Skeletal muscle tissue (tissue), 4 donors: Measurements from ENCODE around the gene CSGALNACT2. TPM values are rescaled to one million over a fixed set of nuclear protein-coding genes. Genes with fewer than 3 reads are reported as not detected.

Source experiments
- H3K27ac ChIP-seq: one replicate; pipeline ENCODE4 v1.7.0; 2013; ENCODE audit warnings: mild to moderate bottlenecking, low read depth, low read length, inconsistent platforms
- H3K27me3 ChIP-seq, 3 donors: one replicate each; pipeline ENCODE4 v1.7.0; 2013; ENCODE audit warnings: low read length in 3 of 3; ENCODE audit not compliant: control insufficient read depth in 3 of 3, insufficient read depth in 3 of 3
- H3K36me3 ChIP-seq, 3 donors: one replicate each; pipeline ENCODE4 v1.7.0; 2013; ENCODE audit warnings: low read length in 3 of 3; ENCODE audit not compliant: control insufficient read depth in 3 of 3, insufficient read depth in 3 of 3
- H3K4me1 ChIP-seq, 3 donors: one replicate each; pipeline ENCODE4 v1.7.0; 2013; ENCODE audit warnings: low read length in 3 of 3, mild to moderate bottlenecking in 3 of 3; ENCODE audit not compliant: control insufficient read depth in 3 of 3, insufficient read depth in 3 of 3
- H3K4me3 ChIP-seq, 3 donors: one replicate each; pipeline ENCODE4 v1.7.0; 2013; ENCODE audit warnings: low read length in 3 of 3
- H3K9ac ChIP-seq, 3 donors: one replicate each; pipeline ENCODE4 v1.7.0; 2013; ENCODE audit warnings: low read length in 3 of 3, mild to moderate bottlenecking in 3 of 3, moderate library complexity in 2 of 3, low read depth in 1 of 3
- H3K9me3 ChIP-seq, 3 donors: one replicate each; pipeline ENCODE4 v1.7.0; 2013; ENCODE audit warnings: low read length in 3 of 3; ENCODE audit not compliant: control insufficient read depth in 3 of 3
- total RNA-seq: library from RNA; depleted of rRNA; stranded (reverse); fragments of >200 nt; gene quantifications from one replicate; pipeline ENCODE4 v1.2.3, GENCODE V29; 2014
- donor health status: Osteomylitis.

The CSGALNACT2 gene
- total RNA-seq, 1 donor from 2014 or later = 24.0 TPM

- H3K27me3 ChIP-seq = peaks cover 0 to 10% (median 0%) of the 10 kb centered on the region in 3 donors
- H3K27ac ChIP-seq = no peak overlapping the region
- H3K9ac ChIP-seq = no peak overlapping the region
- H3K36me3 ChIP-seq = no peaks in the 10 kb centered on the region
- H3K9me3 ChIP-seq = no peaks in the 10 kb centered on the region
- no peak overlapping the region for H3K4me3 ChIP-seq
- H3K4me1 ChIP-seq = peaks cover 0 to 4% (median 3%) of the 10 kb centered on the region in 3 donors
These were observed 59.8 kb downstream of the CSGALNACT2 start for GRCh38 chr10:43197834-43198681.

DNA sequence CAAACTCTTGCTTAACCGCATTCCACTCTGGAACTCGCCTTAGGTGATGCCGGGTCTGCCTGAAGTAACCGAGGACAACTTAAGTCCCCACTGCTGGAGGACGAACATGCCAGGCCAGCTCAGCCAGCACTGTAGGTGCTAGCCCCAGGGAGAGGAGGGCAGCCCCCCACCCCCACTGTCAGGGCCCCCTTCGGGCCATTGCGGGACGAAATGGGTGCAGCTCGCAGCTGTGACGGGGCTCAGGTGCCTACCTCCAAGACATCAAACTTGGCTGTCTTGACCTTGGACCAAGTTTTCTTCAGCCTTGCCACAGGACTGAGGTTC lies 60.4 kb downstream of the CSGALNACT2 start:
- Histone ChIP-seq H3K36me3 (no peaks in the 10 kb centered on the region), H3K4me1 (peaks cover 0 to 4% (median 3%) of the 10 kb centered on the region in 3 donors), H3K27ac (no peak overlapping the region), H3K9me3 (no peaks in the 10 kb centered on the region), H3K4me3 (no peak overlapping the region), H3K9ac (no peak overlapping the region), H3K27me3 (peaks cover 0 to 10% (median 0%) of the 10 kb centered on the region in 3 donors)

GRCh38 chr10:43199088-43199683 lies 60.9 kb downstream of the CSGALNACT2 start:
- Histone ChIP-seq H3K9me3 (no peaks in the 10 kb centered on the region), H3K4me1 (peaks cover 0 to 4% (median 3%) of the 10 kb centered on the region in 3 donors), H3K4me3 (no peak overlapping the region)

GRCh38 chr10:43199684-43200537 lies 61.7 kb downstream of the CSGALNACT2 start:
- Histone ChIP-seq H3K9me3 (no peaks in the 10 kb centered on the region), H3K4me3 (no peak overlapping the region), H3K4me1 (peaks cover 0 to 4% (median 3%) of the 10 kb centered on the region in 3 donors), H3K27me3 (peaks cover 0 to 10% (median 0%) of the 10 kb centered on the region in 3 donors), H3K9ac (no peak overlapping the region), H3K36me3 (no peaks in the 10 kb centered on the region), H3K27ac (no peak overlapping the region)

More at GRCh38 chr10:43199088-43199683, 60.9 kb downstream of the CSGALNACT2 start:
- Histone ChIP-seq H3K36me3 (no peaks in the 10 kb centered on the region), H3K27ac (no peak overlapping the region), H3K9ac (no peak overlapping the region), H3K27me3 (peaks cover 0 to 10% (median 0%) of the 10 kb centered on the region in 3 donors)

- peaks cover 0 to 10% (median 0%) of the 10 kb centered on the region in 3 donors for H3K27me3 ChIP-seq
- H3K27ac ChIP-seq = no peak overlapping the region
- peaks cover 0 to 4% (median 3%) of the 10 kb centered on the region in 3 donors for H3K4me1 ChIP-seq
- no peak overlapping the region for H3K9ac ChIP-seq
- H3K4me3 ChIP-seq = no peak overlapping the region
- no peaks in the 10 kb centered on the region for H3K36me3 ChIP-seq
- no peaks in the 10 kb centered on the region for H3K9me3 ChIP-seq
These were observed 62.5 kb downstream of the CSGALNACT2 start for GRCh38 chr10:43200538-43201390.

DNA sequence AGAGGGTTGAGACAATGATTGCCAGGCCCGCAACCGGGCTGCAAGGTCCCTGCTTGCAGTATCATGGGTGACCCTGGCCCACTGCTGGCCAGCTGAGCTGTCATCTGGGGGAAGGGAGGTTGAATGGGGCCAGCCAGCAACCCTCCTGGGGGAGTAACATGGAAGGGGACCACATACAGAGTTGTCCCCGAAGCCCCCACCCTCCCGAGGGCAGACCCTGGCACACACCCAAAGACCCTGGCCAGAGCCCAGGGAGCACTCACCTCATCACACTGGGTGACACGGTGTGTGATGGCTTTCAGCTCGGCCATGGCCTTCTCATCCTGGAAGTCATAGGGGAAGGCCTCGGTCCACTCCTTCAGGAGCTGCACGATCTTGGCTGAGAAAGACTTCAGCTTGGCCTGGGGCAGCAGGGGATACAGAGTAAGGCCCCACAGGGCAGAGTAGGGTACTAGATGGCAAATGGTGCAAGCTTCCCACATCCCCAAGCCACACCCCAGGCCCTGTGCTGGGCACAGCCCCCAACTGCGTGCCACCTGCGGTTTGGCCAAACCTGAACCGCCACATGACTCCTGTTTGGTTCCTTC lies 63.4 kb downstream of the CSGALNACT2 start:
- H3K36me3 ChIP-seq = no peaks in the 10 kb centered on the region
- no peaks in the 10 kb centered on the region for H3K9me3 ChIP-seq
- no peak overlapping the region for H3K9ac ChIP-seq
- H3K4me1 ChIP-seq = peaks cover 0 to 4% (median 3%) of the 10 kb centered on the region in 3 donors
- peak overlapping the region in 1 of 3 donors; percentile 48 for H3K4me3 ChIP-seq
- H3K27me3 ChIP-seq = peaks cover 0 to 10% (median 0%) of the 10 kb centered on the region in 3 donors
- H3K27ac ChIP-seq = no peak overlapping the region

- Histone ChIP-seq H3K27ac (no peak overlapping the region), H3K9ac (peak overlapping the region in 1 of 3 donors; percentile 54), H3K36me3 (no peaks in the 10 kb centered on the region), H3K4me3 (peak overlapping the region; percentile 36 to 64 (median 48)), H3K9me3 (no peaks in the 10 kb centered on the region), H3K4me1 (peaks cover 0 to 4% (median 3%) of the 10 kb centered on the region in 3 donors), H3K27me3 (peaks cover 0 to 10% (median 0%) of the 10 kb centered on the region in 3 donors)
These were observed 64.0 kb downstream of the CSGALNACT2 start for GRCh38 chr10:43202224-43202656.

DNA sequence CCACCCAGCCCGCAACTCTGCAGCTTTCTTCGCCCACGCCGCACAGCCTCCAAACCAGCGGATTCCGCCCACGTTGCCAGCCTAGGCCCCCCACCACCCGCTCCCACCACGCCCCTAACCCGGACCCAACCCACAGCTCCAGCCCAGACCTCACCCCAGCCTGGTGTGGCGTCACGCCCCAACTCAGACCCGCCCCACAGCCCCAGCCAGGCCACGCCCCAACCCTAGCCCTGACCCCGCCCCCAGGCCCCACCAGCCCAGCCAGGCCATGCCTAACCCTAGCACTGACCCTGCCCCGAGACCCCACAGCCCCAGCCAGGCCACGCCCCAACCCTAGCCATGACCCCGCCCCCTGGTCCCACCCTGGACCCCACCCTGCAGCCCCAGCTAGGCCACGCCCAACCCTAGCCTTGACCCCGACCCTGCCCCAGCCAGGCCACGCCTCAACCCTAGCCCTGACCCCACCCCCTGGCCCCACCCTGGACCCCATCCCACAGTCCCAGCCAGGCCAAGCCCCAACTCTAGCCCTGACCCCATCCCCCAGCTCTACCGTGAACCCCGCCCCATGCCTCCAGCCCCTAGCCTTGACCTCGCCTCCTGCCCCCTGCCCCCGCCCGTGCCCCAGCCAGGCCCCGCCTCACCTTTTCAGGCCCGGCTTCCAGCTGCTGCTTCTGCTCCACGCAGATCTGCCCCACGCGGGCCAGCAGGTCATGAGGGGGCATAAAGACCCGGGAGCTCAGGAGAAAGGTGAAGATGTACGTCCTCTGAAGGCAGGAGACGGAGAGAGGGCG lies 64.6 kb downstream of the CSGALNACT2 start:
- Histone ChIP-seq H3K36me3 (no peaks in the 10 kb centered on the region), H3K9me3 (no peaks in the 10 kb centered on the region), H3K4me3 (no peak overlapping the region), H3K27ac (no peak overlapping the region), H3K9ac (no peak overlapping the region), H3K27me3 (peaks cover 0 to 10% (median 0%) of the 10 kb centered on the region in 3 donors), H3K4me1 (peaks cover 0 to 4% (median 3%) of the 10 kb centered on the region in 3 donors)
